ENCODE measurements around the gene PLCH2. TPM values are rescaled to one million over a fixed set of nuclear protein-coding genes. Genes with fewer than 3 reads are reported as not detected.

PLCH2 gene
- total RNA-seq, 1 experiment from 2014 or later, result 7.2 TPM

- Histone ChIP-seq H3K79me2 (ENCODE audit: low read length) (no peaks in the 10 kb centered on the region), H2AFZ (ENCODE audit: low read length) (no peak overlapping the region), H3K27me3 (ENCODE audit: low read length) (peaks cover 19% of the 10 kb centered on the region), H3K9me2 (replicated peaks; ENCODE audit: low read length) (no peaks in the 10 kb centered on the region), H4K20me1 (ENCODE audit: low read length) (no peaks in the 10 kb centered on the region), H3K36me3 (ENCODE audit: low read depth, low read length) (no peaks in the 10 kb centered on the region), H3K27ac (ENCODE audit: low read length) (no peak overlapping the region), H3K4me1 (ENCODE audit: insufficient read depth, low read length) (no peaks in the 10 kb centered on the region), H3K9ac (ENCODE audit: low read length) (no peak overlapping the region), H3K4me2 (ENCODE audit: low read length) (no peak overlapping the region), H3K9me3 (ENCODE audit: low read length) (no peaks in the 10 kb centered on the region), H3K4me3 (ENCODE audit: low read length) (no peak overlapping the region), H3F3A (ENCODE audit: low read length, unreplicated experiment) (no peaks in the 10 kb centered on the region)
- intact Hi-C loops (cut with micrococcal nuclease), result no loop called here
- ChIA-PET CTCF (no interaction called here), POLR2A (ENCODE audit: unreplicated experiment) (no interaction called here)
- TF ChIP-seq EZH2phosphoT487 (IDR thresholded peaks at IDR 0.05; ENCODE audit: borderline replicate concordance, low read length) (no peak), EZH2 (IDR thresholded peaks at IDR 0.05; ENCODE audit: low read length, unreplicated experiment) (no peak), CTCF (conservative IDR thresholded peaks at IDR 0.05; ENCODE audit: low read depth, low read length) (no peak)
- BruUV-seq (replicated peaks), result no TSS peak
- DNase-seq, result no peak
- no peak for ATAC-seq
Measured at GRCh38 chr1:2437617-2438016, 38.5 kb upstream of the PLCH2 start.

GRCh38 chr1:2438038-2438437 lies 38.1 kb upstream of the PLCH2 start:
- no peak overlapping the region for H3K4me2 ChIP-seq (ENCODE audit: low read length)
- no peaks in the 10 kb centered on the region for H3K4me1 ChIP-seq (ENCODE audit: insufficient read depth, low read length)
- BruUV-seq (replicated peaks), result no TSS peak
- H3F3A ChIP-seq (ENCODE audit: low read length, unreplicated experiment), result no peaks in the 10 kb centered on the region
- no peak overlapping the region for H2AFZ ChIP-seq (ENCODE audit: low read length)
- no peaks in the 10 kb centered on the region for H4K20me1 ChIP-seq (ENCODE audit: low read length)
- intact Hi-C loops (cut with micrococcal nuclease), result no loop called here
- H3K4me3 ChIP-seq (ENCODE audit: low read length), result no peak overlapping the region
- H3K27me3 ChIP-seq (ENCODE audit: low read length), result peaks cover 19% of the 10 kb centered on the region
- no peak overlapping the region for H3K27ac ChIP-seq (ENCODE audit: low read length)
- DNase-seq (peak; percentile 28), ATAC-seq (peak; percentile 56)
- ChIA-PET CTCF (no interaction called here), POLR2A (ENCODE audit: unreplicated experiment) (no interaction called here)
- H3K9ac ChIP-seq (ENCODE audit: low read length), result no peak overlapping the region
- no peaks in the 10 kb centered on the region for H3K9me3 ChIP-seq (ENCODE audit: low read length)
- H3K9me2 ChIP-seq (replicated peaks; ENCODE audit: low read length), result no peaks in the 10 kb centered on the region
- H3K79me2 ChIP-seq (ENCODE audit: low read length), result no peaks in the 10 kb centered on the region
- TF ChIP-seq EZH2phosphoT487 (IDR thresholded peaks at IDR 0.05; ENCODE audit: borderline replicate concordance, low read length), result no peak
- TF ChIP-seq CTCF (conservative IDR thresholded peaks at IDR 0.05; ENCODE audit: low read depth, low read length), result no peak
- no peak for TF ChIP-seq EZH2 (IDR thresholded peaks at IDR 0.05; ENCODE audit: low read length, unreplicated experiment)
- H3K36me3 ChIP-seq (ENCODE audit: low read depth, low read length), result no peaks in the 10 kb centered on the region

GRCh38 chr1:2438641-2439040 lies 37.4 kb upstream of the PLCH2 start:
- no peaks in the 10 kb centered on the region for H3K9me3 ChIP-seq (ENCODE audit: low read length)
- no peak overlapping the region for H3K27ac ChIP-seq (ENCODE audit: low read length)
- H4K20me1 ChIP-seq (ENCODE audit: low read length), result no peaks in the 10 kb centered on the region
- DNase-seq (no peak), ATAC-seq (no peak)
- BruUV-seq (replicated peaks), result no TSS peak
- no peaks in the 10 kb centered on the region for H3K4me1 ChIP-seq (ENCODE audit: insufficient read depth, low read length)
- H2AFZ ChIP-seq (ENCODE audit: low read length), result no peak overlapping the region
- H3K4me2 ChIP-seq (ENCODE audit: low read length), result no peak overlapping the region
- H3K9ac ChIP-seq (ENCODE audit: low read length), result no peak overlapping the region
- H3K27me3 ChIP-seq (ENCODE audit: low read length), result peaks cover 17% of the 10 kb centered on the region
- H3F3A ChIP-seq (ENCODE audit: low read length, unreplicated experiment), result no peaks in the 10 kb centered on the region
- no peaks in the 10 kb centered on the region for H3K79me2 ChIP-seq (ENCODE audit: low read length)
- no peaks in the 10 kb centered on the region for H3K9me2 ChIP-seq (replicated peaks; ENCODE audit: low read length)
- CTCF ChIA-PET, result no interaction called here
- H3K4me3 ChIP-seq (ENCODE audit: low read length), result no peak overlapping the region
- intact Hi-C loops (cut with micrococcal nuclease), result no loop called here
- no peaks in the 10 kb centered on the region for H3K36me3 ChIP-seq (ENCODE audit: low read depth, low read length)
- POLR2A ChIA-PET (ENCODE audit: unreplicated experiment), result no interaction called here
- no peak for TF ChIP-seq CTCF (conservative IDR thresholded peaks at IDR 0.05; ENCODE audit: low read depth, low read length)
- TF ChIP-seq EZH2 (IDR thresholded peaks at IDR 0.05; ENCODE audit: low read length, unreplicated experiment), result no peak
- no peak for TF ChIP-seq EZH2phosphoT487 (IDR thresholded peaks at IDR 0.05; ENCODE audit: borderline replicate concordance, low read length)

Data from PC-3 (cell line).